Lower leg skin (tissue), 4 donors: ENCODE data around the gene CPEB3. TPM values are rescaled to one million over a fixed set of nuclear protein-coding genes. Genes with fewer than 3 reads are reported as not detected.

Experiments
- DNase-seq, 2 donors: peaks; one replicate each; pipeline ENCODE4 v3.0.0-alpha.2; 2019; ENCODE audit warnings: low spot score in 2 of 2
- H3K4me3 ChIP-seq: fragments of 200-600 bp; sonication (generic); 2 replicates; pipeline ENCODE4 v1.5.1; 2017; ENCODE audit warnings: mild to moderate bottlenecking, low read depth; ENCODE audit not compliant: poor library complexity, severe bottlenecking
- CTCF ChIP-seq, 3 donors: fragments of 450-650 bp; IDR thresholded peaks; one replicate each; pipeline ENCODE4 v1.5.1; 2016; ENCODE audit warnings: antibody characterized with exemption in 3 of 3, mild to moderate bottlenecking in 3 of 3, moderate library complexity in 2 of 3
- POLR2A ChIP-seq, 2 donors: fragments of 450-650 bp; IDR thresholded peaks; one replicate each; pipeline ENCODE4 v1.6.1; 2016 to 2017; ENCODE audit warnings: antibody characterized with exemption in 2 of 2, mild to moderate bottlenecking in 1 of 2, moderate library complexity in 1 of 2
- WGBS, 2 donors: methylation state at CpG; one replicate each; pipeline ENCODE4 v1.1.5; 2018; 5-methylcytosine and 5-hydroxymethylcytosine counted together
- intact Hi-C: fragments of 100-400 bp; cut with DNase I; formaldehyde crosslinking; loops from one replicate; pipeline ENCODE4 v1.15.0; 2023; ENCODE audit warnings: low total_unique reads
- total RNA-seq, 4 donors: library from RNA; depleted of rRNA; stranded (reverse); fragments of >200 nt; gene quantifications; one replicate each; pipeline ENCODE4 v1.1.0, GENCODE V29; 2016

The CPEB3 gene
- total RNA-seq, 4 donors from 2014 or later = 10.8 to 15.2 (median 13.6) TPM

- intact Hi-C loops = no loop called here
- WGBS, 2 donors = 92 to 100% methylated on average over 1 of the region's 1 CpG
- no peak for DNase-seq
- H3K4me3 ChIP-seq = no peak overlapping the region
- TF ChIP-seq CTCF (IDR thresholded peaks at IDR 0.05) = no peak
- no peak for TF ChIP-seq POLR2A (IDR thresholded peaks at IDR 0.05)
These were observed 228.6 kb downstream of the CPEB3 start for GRCh38 chr10:92062273-92062672.

- intact Hi-C loops = no loop called here
- no peak for DNase-seq
- no peak overlapping the region for H3K4me3 ChIP-seq
- TF ChIP-seq POLR2A (IDR thresholded peaks at IDR 0.05) (no peak), CTCF (IDR thresholded peaks at IDR 0.05) (no peak)
These were observed 236.1 kb downstream of the CPEB3 start for GRCh38 chr10:92054807-92055206.

GRCh38 chr10:92052741-92053140 lies 238.1 kb downstream of the CPEB3 start:
- no peak overlapping the region for H3K4me3 ChIP-seq
- TF ChIP-seq CTCF (IDR thresholded peaks at IDR 0.05) = no peak
- TF ChIP-seq POLR2A (IDR thresholded peaks at IDR 0.05) = no peak
- no peak for DNase-seq
- 80 to 82% methylated on average over 5 of the region's 5 CpGs for WGBS, 2 donors
- intact Hi-C loops = no loop called here

GRCh38 chr10:92052088-92052487 lies 238.8 kb downstream of the CPEB3 start:
- intact Hi-C loops = no loop called here
- no peak for DNase-seq
- no peak for TF ChIP-seq CTCF (IDR thresholded peaks at IDR 0.05)
- no peak for TF ChIP-seq POLR2A (IDR thresholded peaks at IDR 0.05)
- H3K4me3 ChIP-seq = no peak overlapping the region
- WGBS, 2 donors = 58 to 64% methylated on average over 18 of the region's 18 CpGs

- TF ChIP-seq CTCF (IDR thresholded peaks at IDR 0.05) (no peak), POLR2A (IDR thresholded peaks at IDR 0.05) (no peak)
- intact Hi-C loops = no loop called here
- no peak overlapping the region for H3K4me3 ChIP-seq
- no peak for DNase-seq
These were observed 243.7 kb downstream of the CPEB3 start for GRCh38 chr10:92047215-92047614.

GRCh38 chr10:92045641-92046106 lies 245.2 kb downstream of the CPEB3 start:
- no peak overlapping the region for H3K4me3 ChIP-seq
- intact Hi-C loops = no loop called here
- TF ChIP-seq POLR2A (IDR thresholded peaks at IDR 0.05) (no peak), CTCF (IDR thresholded peaks at IDR 0.05) (no peak)
- 35 to 40% methylated on average over 14 to 35 of the region's 37 CpGs for WGBS, 2 donors
- no peak for DNase-seq
